Lower lobe of right lung (tissue), 2 donors: Measurements from ENCODE around the gene MROH2A. TPM values are rescaled to one million over a fixed set of nuclear protein-coding genes. Genes with fewer than 3 reads are reported as not detected.
A peak's percentile ranks its signal among the peaks of the same experiment; 100 is the strongest.

ENCODE experiments used
- ATAC-seq, 2 donors: fragments of 200-7000 bp; cut with Tn5 transposase; one replicate each; pipeline ENCODE4 v1.9.1; 2020 to 2022; ENCODE audit warnings: mild to moderate bottlenecking in 2 of 2, moderate library complexity in 2 of 2
- DNase-seq: peaks from one replicate; pipeline ENCODE4 v3.0.0-alpha.2; 2020
- H3K27ac ChIP-seq: fragments of 200-600 bp; one replicate; pipeline ENCODE4 v1.8.0; 2022
- H3K27me3 ChIP-seq: fragments of 200-600 bp; one replicate; pipeline ENCODE4 v1.8.0; 2022; ENCODE audit warnings: low read depth
- H3K36me3 ChIP-seq: fragments of 200-600 bp; one replicate; pipeline ENCODE4 v1.8.0; 2022; ENCODE audit warnings: mild to moderate bottlenecking
- H3K4me1 ChIP-seq: fragments of 200-600 bp; one replicate; pipeline ENCODE4 v1.8.0; 2022
- H3K4me3 ChIP-seq: fragments of 200-600 bp; one replicate; pipeline ENCODE4 v1.8.0; 2022; ENCODE audit warnings: mild to moderate bottlenecking
- H3K9me3 ChIP-seq: fragments of 200-600 bp; one replicate; pipeline ENCODE4 v1.8.0; 2022
- intact Hi-C: fragments of 100-400 bp; cut with DNase I; formaldehyde crosslinking; loops from one replicate; pipeline ENCODE4 v1.11.0; 2022
- total RNA-seq: library from RNA; stranded (reverse); fragmentation: NEBNext Ultra II Directional; extraction: Animal tissue kit (Norgen Biotek cat#: 25700); gene quantifications from one replicate; pipeline ENCODE4 v1.2.1, GENCODE V29; 2021
- TF ChIP-seq, protein P1 (sequence below): fragments of 200-600 bp; IDR thresholded peaks from one replicate; pipeline ENCODE4 v1.8.0; 2022; ENCODE audit warnings: antibody characterized with exemption, mild to moderate bottlenecking
- donor health status: DM: no; HTN: yes; CAD: no; lungs with severe emphysema.

Gene MROH2A
- total RNA-seq, 1 donor from 2014 or later: not detected

DNA sequence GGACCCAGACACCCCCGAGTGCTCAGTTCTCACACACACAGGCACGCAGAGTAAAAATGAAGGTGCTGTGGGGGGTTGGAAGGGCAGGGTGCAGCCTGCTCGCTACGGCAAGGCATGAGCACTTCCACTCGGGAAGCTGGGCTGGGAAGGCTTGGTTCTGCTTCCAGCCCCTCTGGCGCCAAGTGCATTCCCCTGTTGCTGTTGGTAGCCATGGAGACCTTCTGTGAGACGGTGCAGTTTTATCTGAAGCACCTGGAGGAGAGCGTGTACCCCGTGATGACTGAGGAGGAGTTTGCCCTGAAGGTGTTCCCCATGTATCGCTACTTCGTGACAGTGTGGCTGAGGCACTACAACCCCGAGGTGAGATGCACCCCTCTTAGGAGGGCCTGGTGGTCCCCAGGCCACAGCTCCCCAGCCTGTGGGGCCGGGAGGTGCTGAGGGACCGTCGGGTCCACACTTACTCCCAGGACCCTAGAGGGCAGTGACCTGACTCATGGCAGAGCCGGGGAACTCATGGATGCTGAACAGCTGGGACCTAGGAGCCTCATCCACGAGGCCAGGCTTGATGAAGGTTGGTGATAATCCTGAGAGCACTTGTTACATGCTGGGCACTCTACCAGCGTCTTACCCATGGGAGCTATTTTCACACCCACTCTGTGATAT, 15.5 kb downstream of the MROH2A start:
- peak; percentile 38 to 45 for ATAC-seq
- Histone ChIP-seq H3K4me1 (no peaks in the 10 kb centered on the region), H3K27ac (no peak overlapping the region), H3K9me3 (no peaks in the 10 kb centered on the region), H3K4me3 (no peak overlapping the region), H3K27me3 (no peaks in the 10 kb centered on the region), H3K36me3 (no peaks in the 10 kb centered on the region)
- DNase-seq: no peak
- intact Hi-C loops: no loop called here
- TF ChIP-seq, protein P1, sequence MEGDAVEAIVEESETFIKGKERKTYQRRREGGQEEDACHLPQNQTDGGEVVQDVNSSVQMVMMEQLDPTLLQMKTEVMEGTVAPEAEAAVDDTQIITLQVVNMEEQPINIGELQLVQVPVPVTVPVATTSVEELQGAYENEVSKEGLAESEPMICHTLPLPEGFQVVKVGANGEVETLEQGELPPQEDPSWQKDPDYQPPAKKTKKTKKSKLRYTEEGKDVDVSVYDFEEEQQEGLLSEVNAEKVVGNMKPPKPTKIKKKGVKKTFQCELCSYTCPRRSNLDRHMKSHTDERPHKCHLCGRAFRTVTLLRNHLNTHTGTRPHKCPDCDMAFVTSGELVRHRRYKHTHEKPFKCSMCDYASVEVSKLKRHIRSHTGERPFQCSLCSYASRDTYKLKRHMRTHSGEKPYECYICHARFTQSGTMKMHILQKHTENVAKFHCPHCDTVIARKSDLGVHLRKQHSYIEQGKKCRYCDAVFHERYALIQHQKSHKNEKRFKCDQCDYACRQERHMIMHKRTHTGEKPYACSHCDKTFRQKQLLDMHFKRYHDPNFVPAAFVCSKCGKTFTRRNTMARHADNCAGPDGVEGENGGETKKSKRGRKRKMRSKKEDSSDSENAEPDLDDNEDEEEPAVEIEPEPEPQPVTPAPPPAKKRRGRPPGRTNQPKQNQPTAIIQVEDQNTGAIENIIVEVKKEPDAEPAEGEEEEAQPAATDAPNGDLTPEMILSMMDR: no peak

GRCh38 chr2:233794128-233794658, 16.1 kb downstream of the MROH2A start:
- Histone ChIP-seq H3K27ac (no peak overlapping the region), H3K36me3 (no peaks in the 10 kb centered on the region), H3K9me3 (no peaks in the 10 kb centered on the region), H3K27me3 (no peaks in the 10 kb centered on the region), H3K4me1 (no peaks in the 10 kb centered on the region), H3K4me3 (no peak overlapping the region)
- TF ChIP-seq, protein P1: no peak
- DNase-seq (no peak), ATAC-seq (no peak)
- intact Hi-C loops: no loop called here

- ATAC-seq (no peak), DNase-seq (no peak)
- TF ChIP-seq, protein P1: no peak
- H3K27me3 ChIP-seq: no peaks in the 10 kb centered on the region
- no peaks in the 10 kb centered on the region for H3K36me3 ChIP-seq
- intact Hi-C loops: no loop called here
- H3K9me3 ChIP-seq: no peaks in the 10 kb centered on the region
- no peaks in the 10 kb centered on the region for H3K4me1 ChIP-seq
- no peak overlapping the region for H3K4me3 ChIP-seq
- H3K27ac ChIP-seq: no peak overlapping the region
Observed at GRCh38 chr2:233795735-233796171, 17.6 kb downstream of the MROH2A start.

GRCh38 chr2:233796254-233796653, 18.1 kb downstream of the MROH2A start:
- no peak overlapping the region for H3K4me3 ChIP-seq
- DNase-seq (no peak), ATAC-seq (no peak)
- H3K27ac ChIP-seq: no peak overlapping the region
- intact Hi-C loops: no loop called here
- no peaks in the 10 kb centered on the region for H3K27me3 ChIP-seq
- no peaks in the 10 kb centered on the region for H3K9me3 ChIP-seq
- H3K4me1 ChIP-seq: no peaks in the 10 kb centered on the region
- H3K36me3 ChIP-seq: no peaks in the 10 kb centered on the region
- TF ChIP-seq, protein P1: no peak

DNA sequence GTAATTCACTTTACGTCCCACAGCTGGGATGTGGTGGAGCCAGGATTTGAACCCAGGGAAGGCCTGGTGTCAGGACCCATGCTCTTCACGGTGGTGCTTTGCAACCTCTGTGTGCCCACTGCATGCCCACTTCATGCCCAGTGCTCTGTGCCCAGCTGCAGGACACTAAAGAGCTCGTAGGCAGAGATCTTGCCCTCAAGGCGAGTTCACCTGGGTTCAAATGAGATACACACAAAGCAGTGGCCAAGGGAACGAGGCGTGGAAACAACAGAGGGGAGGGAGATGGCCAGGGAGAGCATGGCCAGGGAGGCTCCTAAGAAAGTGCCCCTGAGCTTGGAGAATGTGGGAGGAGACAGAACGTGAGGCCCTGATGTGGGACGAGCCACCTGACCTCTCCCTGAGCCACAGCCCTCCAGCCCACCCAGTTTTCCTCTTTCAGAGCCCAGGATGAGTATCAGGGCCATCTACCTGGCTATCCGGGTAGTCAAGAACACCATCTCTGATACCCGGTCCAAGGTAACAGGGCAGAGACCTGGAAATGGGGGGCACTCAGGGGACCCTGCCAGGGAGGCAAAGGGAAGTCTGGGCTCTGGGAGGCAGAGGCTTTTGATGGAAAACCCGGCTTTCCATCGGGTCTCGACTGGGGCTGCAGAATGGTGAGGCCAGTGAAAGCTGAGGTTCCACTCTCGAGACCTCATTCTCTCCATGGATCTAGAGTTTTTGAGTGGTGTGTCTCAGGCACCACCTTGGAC, 20.4 kb downstream of the MROH2A start:
- no peaks in the 10 kb centered on the region for H3K9me3 ChIP-seq
- intact Hi-C loops: no loop called here
- no peak overlapping the region for H3K27ac ChIP-seq
- H3K36me3 ChIP-seq: no peaks in the 10 kb centered on the region
- no peak overlapping the region for H3K4me3 ChIP-seq
- TF ChIP-seq, protein P1: no peak
- ATAC-seq (no peak), DNase-seq (no peak)
- H3K27me3 ChIP-seq: no peaks in the 10 kb centered on the region
- no peaks in the 10 kb centered on the region for H3K4me1 ChIP-seq
